ENCODE results near the gene PLEKHG4B.

GRCh38 chr5:82097-82496, 9.9 kb upstream of the PLEKHG4B start:
- TF ChIP-seq CTCF (conservative IDR thresholded peaks at IDR 0.05; ENCODE audit: low read depth, low read length) (no peak), EZH2 (IDR thresholded peaks at IDR 0.05; ENCODE audit: low read length, unreplicated experiment) (no peak)
